NCI-H2107 treated with DMSO at 0.1 percent for 48 hours (cell line): Measurements from ENCODE around the gene BPIFB6.

Experiments
- DNase-seq: peaks from one replicate; lab custom pipeline; 2025; ENCODE audit not compliant: unreplicated experiment; lab: John Stamatoyannopoulos, UW

Gene BPIFB6

GRCh38 chr20:33015700-33016580 is 15.5 kb upstream of the BPIFB6 start:
- no peak for DNase-seq

- DNase-seq = no peak
These were observed 14.8 kb upstream of the BPIFB6 start for GRCh38 chr20:33016581-33017109.

- DNase-seq = no peak
These were observed 13.9 kb upstream of the BPIFB6 start for GRCh38 chr20:33017542-33017941.

- no peak for DNase-seq
These were observed 13.1 kb upstream of the BPIFB6 start for GRCh38 chr20:33018169-33018931.

- DNase-seq = no peak
These were observed 11.8 kb upstream of the BPIFB6 start for GRCh38 chr20:33019465-33020277.

- no peak for DNase-seq
These were observed 10.9 kb upstream of the BPIFB6 start for GRCh38 chr20:33020278-33021161.

GRCh38 chr20:33021879-33022278 is 9.6 kb upstream of the BPIFB6 start:
- no peak for DNase-seq

- DNase-seq = no peak
These were observed 9.2 kb upstream of the BPIFB6 start for GRCh38 chr20:33022289-33022688.

GRCh38 chr20:33022694-33023438 is 8.6 kb upstream of the BPIFB6 start:
- DNase-seq = no peak

- no peak for DNase-seq
These were observed 7.8 kb upstream of the BPIFB6 start for GRCh38 chr20:33023439-33024242.

GRCh38 chr20:33024243-33024560 is 7.2 kb upstream of the BPIFB6 start:
- DNase-seq = no peak

GRCh38 chr20:33024609-33025317 is 6.7 kb upstream of the BPIFB6 start:
- no peak for DNase-seq

- no peak for DNase-seq
These were observed 6.1 kb upstream of the BPIFB6 start for GRCh38 chr20:33025318-33025876.

GRCh38 chr20:33026072-33026778 is 5.2 kb upstream of the BPIFB6 start:
- DNase-seq = no peak

GRCh38 chr20:33026779-33027759 is 4.4 kb upstream of the BPIFB6 start:
- no peak for DNase-seq
